Astrocyte of the cerebellum (primary cell): ENCODE data around the gene CDKL1.

Experiments
- DNase-seq: peaks from one replicate; pipeline ENCODE4 v3.0.0-alpha.2; 2011; ENCODE audit warnings: low read depth
- H3K4me3 ChIP-seq: 2 replicates; pipeline ENCODE4 v1.5.1; 2011; ENCODE audit warnings: mild to moderate bottlenecking, low read depth, low read length, moderate library complexity
- CTCF ChIP-seq: IDR thresholded peaks from 2 replicates; pipeline ENCODE4 v1.5.1; 2012; ENCODE audit warnings: low read length, low read depth, moderate library complexity, mild to moderate bottlenecking; ENCODE audit errors: missing control alignments
- in situ Hi-C: cut with HindIII; loops from 2 replicates; pipeline ENCODE4 v1.10.0; 2017; ENCODE audit warnings: low sequenced_read_pairs

Gene CDKL1

GRCh38 chr14:50380455-50380854, 16.2 kb downstream of the CDKL1 start:
- in situ Hi-C loops: no loop called here
- no peak for TF ChIP-seq CTCF
- no peak for DNase-seq
- H3K4me3 ChIP-seq: no peak overlapping the region

GRCh38 chr14:50379563-50379962, 17.1 kb downstream of the CDKL1 start:
- H3K4me3 ChIP-seq: no peak overlapping the region
- in situ Hi-C loops: no loop called here
- no peak for TF ChIP-seq CTCF
- no peak for DNase-seq

DNA sequence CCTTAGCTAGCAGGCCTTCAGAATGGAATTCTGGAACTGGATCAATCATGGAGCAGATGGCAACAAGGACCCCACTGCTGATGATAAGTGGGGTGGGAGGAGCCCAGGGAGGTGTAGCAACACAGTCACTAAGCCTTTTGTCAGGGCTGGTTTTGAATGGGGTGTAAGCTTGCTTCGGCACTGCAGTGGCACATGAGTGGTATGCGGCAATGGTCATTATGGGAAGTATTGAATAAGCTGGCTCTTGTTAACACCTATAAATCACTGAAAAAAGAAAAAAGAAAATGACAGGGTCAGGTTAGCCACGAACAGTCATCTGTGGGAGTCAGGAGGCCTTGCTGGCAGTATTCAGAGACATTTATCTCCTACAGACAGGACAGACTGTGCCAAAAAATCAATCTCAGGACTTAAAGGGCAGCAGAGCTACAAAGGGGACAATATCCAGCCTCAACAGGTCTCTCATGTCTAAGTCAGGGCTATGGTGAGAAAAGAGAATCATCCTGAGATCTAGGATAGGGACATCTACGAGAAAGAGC, 19.1 kb downstream of the CDKL1 start:
- no peak for DNase-seq
- in situ Hi-C loops: no loop called here
- no peak for TF ChIP-seq CTCF
- H3K4me3 ChIP-seq: no peak overlapping the region

- in situ Hi-C loops: no loop called here
- no peak overlapping the region for H3K4me3 ChIP-seq
- TF ChIP-seq CTCF: no peak
- no peak for DNase-seq
These were observed 20.9 kb downstream of the CDKL1 start for GRCh38 chr14:50375760-50376159.

- in situ Hi-C loops: no loop called here
- H3K4me3 ChIP-seq: no peak overlapping the region
- no peak for TF ChIP-seq CTCF
- no peak for DNase-seq
These were observed 22.7 kb downstream of the CDKL1 start for GRCh38 chr14:50373959-50374358.

- TF ChIP-seq CTCF: no peak
- DNase-seq: no peak
- in situ Hi-C loops: no loop called here
- H3K4me3 ChIP-seq: no peak overlapping the region
These were observed 25.1 kb downstream of the CDKL1 start for GRCh38 chr14:50371546-50371945.

- no peak for TF ChIP-seq CTCF
- in situ Hi-C loops: no loop called here
- no peak for DNase-seq
- H3K4me3 ChIP-seq: no peak overlapping the region
These were observed 30.1 kb downstream of the CDKL1 start for GRCh38 chr14:50366589-50366988.
